Non-pigmented ciliary epithelial cell (primary cell): ENCODE data around the gene RASGEF1B.
"Not testable (repeated sequence)": the region's sequence is repeated elsewhere in the genome, so short reads cannot be mapped to it uniquely, and the experiment has no call there.

Source experiments
- DNase-seq: peaks from one replicate; pipeline ENCODE4 v3.0.0-alpha.2; 2010; ENCODE audit warnings: low read depth

The RASGEF1B gene

GRCh38 chr4:81498046-81498445 lies 26.3 kb upstream of the RASGEF1B start:
- no peak for DNase-seq

- no peak for DNase-seq
These were observed 23.6 kb upstream of the RASGEF1B start for GRCh38 chr4:81495345-81495744.

- DNase-seq = no peak
These were observed 22.3 kb upstream of the RASGEF1B start for GRCh38 chr4:81494031-81494431.

GRCh38 chr4:81492606-81493230 lies 21.0 kb upstream of the RASGEF1B start:
- no peak for DNase-seq

GRCh38 chr4:81491943-81492342 lies 20.2 kb upstream of the RASGEF1B start:
- no peak for DNase-seq

GRCh38 chr4:81490403-81491160 lies 18.9 kb upstream of the RASGEF1B start:
- DNase-seq = no peak

GRCh38 chr4:81486502-81486901 lies 14.8 kb upstream of the RASGEF1B start:
- no peak for DNase-seq

- no peak for DNase-seq
These were observed 13.7 kb upstream of the RASGEF1B start for GRCh38 chr4:81485310-81485980.

- no peak for DNase-seq
These were observed 10.6 kb upstream of the RASGEF1B start for GRCh38 chr4:81482326-81482725.

- no peak for DNase-seq
These were observed 9.4 kb upstream of the RASGEF1B start for GRCh38 chr4:81481151-81481550.

GRCh38 chr4:81479573-81479972 lies 7.9 kb upstream of the RASGEF1B start:
- not testable (repeated sequence) for DNase-seq

- not testable (repeated sequence) for DNase-seq
These were observed 1.9 kb upstream of the RASGEF1B start for GRCh38 chr4:81473331-81474265.

GRCh38 chr4:81472281-81473182 lies 825 bp upstream of the RASGEF1B start:
- DNase-seq = no peak

GRCh38 chr4:81471298-81471587 lies 464 bp downstream of the RASGEF1B start:
- no peak for DNase-seq

GRCh38 chr4:81470456-81471297 lies 1.0 kb downstream of the RASGEF1B start:
- no peak for DNase-seq

- no peak for DNase-seq
These were observed 1.8 kb downstream of the RASGEF1B start for GRCh38 chr4:81469781-81470455.

GRCh38 chr4:81468678-81469077 lies 3.0 kb downstream of the RASGEF1B start:
- DNase-seq = no peak

- DNase-seq = no peak
These were observed 4.1 kb downstream of the RASGEF1B start for GRCh38 chr4:81467672-81467964.

GRCh38 chr4:81466841-81467671 lies 4.7 kb downstream of the RASGEF1B start:
- DNase-seq = no peak
